HepG2 (cell line): ENCODE data around the gene CABP4. TPM values are rescaled to one million over a fixed set of nuclear protein-coding genes. Genes with fewer than 3 reads are reported as not detected.
A peak's percentile ranks its signal among the peaks of the same experiment; 100 is the strongest.

Experiments
- ARID3A ChIP-seq: IDR thresholded peaks from 2 replicates; pipeline ENCODE4 v1.6.1; 2012; ENCODE audit warnings: low read depth, low read length, improper control_type of control experiment
- ATM ChIP-seq: fragments of 450-650 bp; IDR thresholded peaks from 2 replicates; pipeline ENCODE4 v1.7.1; 2017; ENCODE audit warnings: mild to moderate bottlenecking, borderline replicate concordance
- CCDC6 ChIP-seq: sonication (generic); formaldehyde crosslinking; IDR thresholded peaks from 2 replicates; pipeline ENCODE4 v1.8.1; 2022; ENCODE audit warnings: mild to moderate bottlenecking, missing genetic modification reagents, moderate library complexity
- DNMT3B ChIP-seq: conservative IDR thresholded peaks from 2 replicates; pipeline ENCODE4 v1.6.1; 2016; ENCODE audit warnings: missing biosample characterization, control low read depth
- EEA1 ChIP-seq: sonication (generic); formaldehyde crosslinking; IDR thresholded peaks from 2 replicates; pipeline ENCODE4 v1.5.1; 2020; ENCODE audit warnings: mild to moderate bottlenecking, missing genetic modification reagents, borderline replicate concordance
- FOXK1 ChIP-seq: sonication (generic); formaldehyde crosslinking; IDR thresholded peaks from 2 replicates; pipeline ENCODE4 v1.4.0; 2020; ENCODE audit warnings: low read depth, missing genetic modification reagents, borderline replicate concordance
- IKZF5 ChIP-seq: IDR thresholded peaks from 2 replicates; pipeline ENCODE4 v1.6.1; 2018; ENCODE audit warnings: missing genetic modification reagents, mild to moderate bottlenecking, missing compliant biosample characterization
- IRF1 ChIP-seq: sonication (generic); formaldehyde crosslinking; IDR thresholded peaks from 2 replicates; pipeline ENCODE4 v1.4.0; 2020; ENCODE audit warnings: low read depth, mild to moderate bottlenecking, missing genetic modification reagents
- KAT8 ChIP-seq: IDR thresholded peaks from 2 replicates; pipeline ENCODE4 v1.6.1; 2016; ENCODE audit warnings: missing genetic modification reagents, missing compliant biosample characterization
- KDM5A ChIP-seq: fragments of 200-600 bp; sonication (generic); IDR thresholded peaks from 2 replicates; pipeline ENCODE4 v1.7.0; 2018; ENCODE audit warnings: antibody characterized with exemption, mild to moderate bottlenecking, low read length, borderline replicate concordance
- MAX ChIP-seq: IDR thresholded peaks from 2 replicates; pipeline ENCODE4 v1.6.1; 2012; ENCODE audit warnings: inconsistent platforms
- NR1H2 ChIP-seq: sonication (generic); formaldehyde crosslinking; IDR thresholded peaks from 2 replicates; pipeline ENCODE4 v1.8.1; 2022; ENCODE audit warnings: low read depth, missing genetic modification reagents, borderline replicate concordance
- SMARCE1 ChIP-seq: fragments of 450-650 bp; IDR thresholded peaks from 2 replicates; pipeline ENCODE4 v1.6.1; 2017; ENCODE audit warnings: borderline replicate concordance
- STAT6 ChIP-seq: sonication (generic); formaldehyde crosslinking; IDR thresholded peaks from 2 replicates; pipeline ENCODE4 v1.4.0; 2020; ENCODE audit warnings: missing genetic modification reagents, mild to moderate bottlenecking, borderline replicate concordance
- TEF ChIP-seq: sonication (generic); formaldehyde crosslinking; IDR thresholded peaks from 2 replicates; pipeline ENCODE4 v1.5.0; 2020; ENCODE audit warnings: missing genetic modification reagents
- TFAP4 ChIP-seq: sonication (generic); IDR thresholded peaks from 2 replicates; pipeline ENCODE4 v1.6.1; 2016; ENCODE audit warnings: low read depth, borderline replicate concordance
- ZNF205 ChIP-seq: IDR thresholded peaks from 2 replicates; pipeline ENCODE4 v1.6.1; 2018; ENCODE audit warnings: missing biosample characterization, missing genetic modification reagents
- ZNF33B ChIP-seq: sonication (generic); formaldehyde crosslinking; IDR thresholded peaks from 2 replicates; pipeline ENCODE4 v1.5.1; 2020; ENCODE audit warnings: mild to moderate bottlenecking, missing genetic modification reagents
- ZNF354B ChIP-seq: sonication (generic); formaldehyde crosslinking; IDR thresholded peaks from 2 replicates; pipeline ENCODE4 v1.8.0; 2022; ENCODE audit warnings: mild to moderate bottlenecking, missing genetic modification reagents
- ZNF720 ChIP-seq: sonication (generic); formaldehyde crosslinking; IDR thresholded peaks from 2 replicates; pipeline ENCODE4 v1.4.0; 2020; ENCODE audit warnings: missing genetic modification reagents
- ZNF792 ChIP-seq: IDR thresholded peaks from 2 replicates; pipeline ENCODE4 v1.6.1; 2016
- ZSCAN29 ChIP-seq: sonication (generic); formaldehyde crosslinking; conservative IDR thresholded peaks from 2 replicates; pipeline ENCODE4 v1.4.0; 2020; ENCODE audit warnings: mild to moderate bottlenecking, missing genetic modification reagents
- polyA plus RNA-seq, 8 experiments: library from polyadenylated mRNA; depleted of rRNA in 3 of 8; stranded (reverse) in 7 of 8; unstranded in 1 of 8; fragments of >200 nt; fragmentation: Illumina TruSeq in 4 of 8; extraction: Trizol in 4 of 8; gene quantifications; 2 replicates each; pipeline versions ENCODE4 v1.2.1 to v1.2.3, GENCODE V29; 2011 to 2016; ENCODE audit warnings: low read depth in 4 of 8, missing spikeins in 1 of 8, mixed read lengths in 1 of 8; ENCODE audit not compliant: insufficient read depth in 1 of 8
- total RNA-seq, 5 experiments: library from RNA; depleted of rRNA; stranded (reverse); fragments of >200 nt; fragmentation: Illumina TruSeq; extraction: Trizol; gene quantifications; 2 replicates each; pipeline ENCODE4 v1.2.3, GENCODE V29; 2016; ENCODE audit warnings: low read depth in 1 of 5

The CABP4 gene
- total and polyA plus RNA-seq, 2 of the 13 experiments (the other 11 are each of a cell fraction or from before 2014, with no cell fraction given): not detected

- TF ChIP-seq TEF (CRISPR knock-in tag): no peak
- no peak for TF ChIP-seq ZNF354B (CRISPR knock-in tag)
- no peak for TF ChIP-seq ARID3A
- 0 out of 2 replicates have a peak, but pooled peaks have one; percentile 27 for TF ChIP-seq EEA1 (CRISPR knock-in tag)
- TF ChIP-seq SMARCE1: no peak
- peak; percentile 37; the same call in 1 of the 2 replicates for TF ChIP-seq IKZF5 (CRISPR knock-in tag)
- no peak for TF ChIP-seq STAT6 (CRISPR knock-in tag)
- TF ChIP-seq NR1H2 (CRISPR knock-in tag): no peak
- no peak for TF ChIP-seq ZNF33B (CRISPR knock-in tag)
- no peak for TF ChIP-seq KDM5A
- TF ChIP-seq DNMT3B (CRISPR knock-in tag): no peak
- TF ChIP-seq TFAP4: peak; percentile 55; the same call in 1 of the 2 replicates
- TF ChIP-seq MAX: peak; percentile 86
- 0 out of 2 replicates have a peak, but pooled peaks have one; percentile 17 for TF ChIP-seq KAT8 (CRISPR knock-in tag)
- no peak for TF ChIP-seq FOXK1 (CRISPR knock-in tag)
- peak; percentile 89; the same call in 1 of the 2 replicates for TF ChIP-seq CCDC6 (CRISPR knock-in tag)
- TF ChIP-seq ZNF205 (CRISPR knock-in tag): no peak
- TF ChIP-seq ZNF792 (CRISPR knock-in tag): no peak
- no peak for TF ChIP-seq IRF1 (CRISPR knock-in tag)
- no peak for TF ChIP-seq ZNF720
- no peak for TF ChIP-seq ATM
- no peak for TF ChIP-seq ZSCAN29 (CRISPR knock-in tag)
Observed at GRCh38 chr11:67420646-67421429, 34.3 kb upstream of the CABP4 start (continued).
